ENCODE data around the gene PRDM11.

Gene PRDM11

GRCh38 chr11:45174168-45174835 lies 27.9 kb downstream of the PRDM11 start:
- no peak for DNase-seq

- DNase-seq = no peak
Measured at GRCh38 chr11:45174963-45175362, 28.5 kb downstream of the PRDM11 start.

- DNase-seq = peak in 3 of 56 donors; percentile 13 to 27 (median 16)
Measured at GRCh38 chr11:45176996-45177395, 30.6 kb downstream of the PRDM11 start.

GRCh38 chr11:45178223-45178622 lies 31.8 kb downstream of the PRDM11 start:
- DNase-seq = no peak

DNA sequence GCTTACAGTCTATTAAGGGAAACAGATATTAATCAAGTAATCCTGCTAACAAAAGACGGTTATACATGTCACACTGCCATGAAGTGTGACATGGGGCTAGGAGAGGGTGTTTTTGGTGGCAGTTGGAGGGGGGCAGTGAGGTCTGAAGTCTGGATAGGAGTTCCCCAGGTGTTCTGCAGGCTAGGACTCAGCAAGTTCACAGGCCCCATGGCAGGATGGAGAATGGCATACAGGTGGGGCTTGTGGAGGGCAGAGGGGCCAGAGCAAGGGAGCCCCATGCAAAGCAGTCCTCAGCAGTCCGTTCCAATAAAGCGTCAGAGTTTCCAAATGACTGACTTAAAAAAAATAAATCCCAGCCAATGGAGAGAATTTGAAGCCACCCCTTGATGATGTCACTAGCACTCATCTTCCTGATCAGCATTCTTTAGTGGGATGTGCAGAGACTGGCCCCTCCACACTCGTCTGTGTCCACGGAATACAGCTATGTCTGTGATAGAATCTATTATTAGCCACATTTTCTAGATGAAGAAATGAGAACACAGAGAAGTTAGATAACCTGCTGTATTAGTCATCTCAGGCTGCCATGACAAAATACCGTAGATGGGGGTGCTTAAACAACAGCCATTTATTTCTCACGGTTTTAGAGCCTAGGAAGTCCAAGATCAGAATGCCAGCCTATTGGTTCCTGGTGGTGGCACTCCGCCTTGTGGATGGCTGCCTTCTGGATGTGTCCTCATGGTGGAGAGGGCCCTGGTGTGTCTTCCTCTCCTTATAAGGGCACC lies 32.6 kb downstream of the PRDM11 start:
- peak in 9 of 56 donors; percentile 17 to 61 (median 34) for DNase-seq

DNA sequence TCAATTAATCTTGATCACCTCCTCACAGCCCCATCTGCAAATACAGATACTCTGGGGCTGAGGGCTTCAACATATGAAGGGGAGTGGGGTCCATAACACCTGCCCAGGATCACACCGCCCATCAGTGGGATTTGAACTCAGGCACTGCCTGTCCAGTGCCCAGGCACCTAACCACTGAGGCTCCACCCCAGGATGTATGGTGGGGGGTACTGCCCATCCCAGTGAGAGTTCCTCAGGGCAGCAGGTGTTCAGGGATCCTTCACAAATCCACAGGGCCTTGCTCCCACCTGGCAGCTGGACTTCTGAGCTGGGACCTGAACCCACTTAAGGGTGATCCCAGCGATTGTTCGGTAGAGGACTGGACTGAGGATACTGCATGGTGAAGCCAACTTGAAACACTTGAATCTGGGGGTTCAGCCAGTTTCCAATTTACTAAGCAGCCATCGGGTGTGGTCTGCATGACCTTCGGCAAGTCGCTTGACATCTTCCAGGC lies 33.3 kb downstream of the PRDM11 start:
- no peak for DNase-seq

GRCh38 chr11:45180179-45180847 lies 33.9 kb downstream of the PRDM11 start:
- DNase-seq = peak in 23 of 56 donors; percentile 13 to 80 (median 44)

DNA sequence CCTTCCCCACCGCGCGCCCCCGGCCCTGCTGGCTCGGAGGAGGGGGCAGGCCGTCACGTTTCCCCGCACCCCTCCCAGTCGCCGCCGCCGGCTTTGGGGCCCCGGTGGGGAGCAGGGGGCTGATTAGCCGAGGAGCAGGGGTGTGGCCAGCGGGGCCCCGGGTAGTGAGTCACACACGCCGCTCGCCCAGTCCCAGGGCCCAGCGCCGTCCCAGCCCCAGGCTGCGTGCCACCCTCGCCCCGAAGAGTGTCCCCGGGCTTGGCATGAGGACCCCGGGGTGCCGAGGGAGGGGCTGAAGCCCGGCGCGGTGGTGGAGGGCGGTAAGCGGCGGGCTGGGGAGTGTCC lies 34.4 kb downstream of the PRDM11 start:
- peak in 6 of 56 donors; percentile 27 to 80 (median 49) for DNase-seq

GRCh38 chr11:45181193-45181888 lies 34.9 kb downstream of the PRDM11 start:
- no peak for DNase-seq

- no peak for DNase-seq
Measured at GRCh38 chr11:45181889-45182550, 35.6 kb downstream of the PRDM11 start.

GRCh38 chr11:45182902-45183301 lies 36.5 kb downstream of the PRDM11 start:
- DNase-seq = peak in 4 of 56 donors; percentile 14 to 36 (median 20)

DNA sequence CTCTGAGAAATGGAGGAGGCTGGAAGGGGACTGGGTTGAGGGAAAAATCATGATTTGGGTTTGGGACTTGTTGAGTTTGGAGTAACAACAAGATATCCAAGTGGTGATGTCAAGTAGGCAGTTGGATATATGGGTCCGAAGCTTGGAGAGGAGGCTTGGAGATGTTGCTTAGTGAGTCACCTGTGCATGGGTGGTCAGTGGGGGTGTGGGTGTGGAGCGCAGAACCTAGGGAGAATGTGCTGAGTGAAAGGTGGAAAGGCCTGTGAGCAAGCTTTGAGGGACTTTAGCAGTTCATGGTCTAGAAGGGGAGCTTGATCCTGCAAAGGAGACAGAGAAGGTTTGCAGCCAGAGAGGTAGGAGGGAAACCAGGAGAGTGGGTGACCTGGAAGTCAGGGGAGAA lies 38.2 kb downstream of the PRDM11 start:
- no peak for DNase-seq

DNA sequence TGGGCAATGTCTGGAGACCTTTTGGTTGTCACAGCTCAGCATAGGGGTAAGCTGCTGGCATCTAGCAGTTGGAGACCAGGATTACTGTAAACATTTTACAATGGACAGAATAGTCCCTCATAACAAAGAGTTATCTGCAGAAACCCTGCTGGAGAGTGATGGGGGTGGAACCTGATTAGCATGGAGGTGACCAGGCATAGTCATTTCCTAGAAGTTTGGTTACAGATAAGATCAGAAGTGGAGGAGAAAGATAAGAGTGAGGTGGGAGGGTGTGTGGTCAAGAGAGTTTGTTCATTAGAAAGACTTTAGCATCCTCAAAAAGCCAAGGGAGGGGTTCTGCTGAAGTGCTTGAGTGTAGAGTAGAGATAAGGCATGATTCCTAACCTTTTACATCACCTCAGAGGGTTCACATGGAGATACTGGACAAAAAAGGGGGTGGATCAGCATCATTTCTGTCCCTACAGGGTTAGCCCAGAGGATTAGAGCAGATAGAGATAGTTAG lies 38.8 kb downstream of the PRDM11 start:
- no peak for DNase-seq

DNA sequence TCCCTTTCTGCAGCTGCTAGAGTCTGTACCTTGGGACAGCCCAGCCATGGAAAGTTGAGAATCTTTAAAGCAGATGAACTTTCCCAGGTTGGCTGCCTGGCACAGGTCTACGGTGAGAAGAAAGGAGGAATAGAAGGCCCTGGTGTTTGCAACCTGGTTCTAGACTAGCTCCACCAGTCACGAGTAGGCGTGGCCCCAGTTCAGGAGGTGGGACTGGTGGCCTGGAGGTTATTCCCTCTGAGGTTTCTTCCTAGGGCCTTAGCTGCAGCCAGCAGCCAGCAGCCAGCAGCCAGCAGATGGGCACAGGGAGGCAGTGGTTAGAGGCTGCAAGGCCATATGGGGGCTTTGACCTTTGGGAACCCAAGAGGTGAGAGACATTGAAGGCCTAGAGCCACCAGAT lies 40.9 kb downstream of the PRDM11 start:
- DNase-seq = no peak

GRCh38 chr11:45188127-45188526 lies 41.7 kb downstream of the PRDM11 start:
- DNase-seq = no peak

- DNase-seq = no peak
Measured at GRCh38 chr11:45189230-45189629, 42.8 kb downstream of the PRDM11 start.

GRCh38 chr11:45193695-45194094 lies 47.3 kb downstream of the PRDM11 start:
- peak in 1 of 56 donors; percentile 16 for DNase-seq

DNA sequence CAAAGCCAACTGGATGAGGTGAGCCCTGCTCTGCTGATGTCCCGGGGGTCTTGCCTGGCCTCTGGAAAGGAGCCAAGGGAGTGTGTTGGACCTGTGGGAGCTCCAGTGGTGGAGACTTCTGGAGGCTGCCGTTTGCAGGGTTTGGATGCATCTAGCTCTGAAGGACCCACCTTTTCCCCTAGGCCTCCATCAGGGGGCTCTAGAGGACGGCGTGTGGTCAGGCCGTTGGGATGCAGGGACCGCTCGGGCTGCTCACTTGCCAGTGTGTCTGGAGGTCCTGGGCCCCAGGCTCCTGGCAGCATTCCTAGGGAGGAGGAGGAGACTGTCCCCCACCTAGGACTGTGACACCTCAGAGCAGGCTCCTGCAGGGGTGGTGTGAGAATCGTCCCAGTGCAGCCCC lies 58.3 kb downstream of the PRDM11 start:
- no peak for DNase-seq

GRCh38 chr11:45205978-45206377 lies 59.5 kb downstream of the PRDM11 start:
- DNase-seq = no peak

- no peak for DNase-seq
Measured at GRCh38 chr11:45208135-45208534, 61.7 kb downstream of the PRDM11 start.

Measured in nucleus accumbens (tissue), 56 donors.